Measurements from ENCODE around the gene TIGD7.

Gene TIGD7, protein sequence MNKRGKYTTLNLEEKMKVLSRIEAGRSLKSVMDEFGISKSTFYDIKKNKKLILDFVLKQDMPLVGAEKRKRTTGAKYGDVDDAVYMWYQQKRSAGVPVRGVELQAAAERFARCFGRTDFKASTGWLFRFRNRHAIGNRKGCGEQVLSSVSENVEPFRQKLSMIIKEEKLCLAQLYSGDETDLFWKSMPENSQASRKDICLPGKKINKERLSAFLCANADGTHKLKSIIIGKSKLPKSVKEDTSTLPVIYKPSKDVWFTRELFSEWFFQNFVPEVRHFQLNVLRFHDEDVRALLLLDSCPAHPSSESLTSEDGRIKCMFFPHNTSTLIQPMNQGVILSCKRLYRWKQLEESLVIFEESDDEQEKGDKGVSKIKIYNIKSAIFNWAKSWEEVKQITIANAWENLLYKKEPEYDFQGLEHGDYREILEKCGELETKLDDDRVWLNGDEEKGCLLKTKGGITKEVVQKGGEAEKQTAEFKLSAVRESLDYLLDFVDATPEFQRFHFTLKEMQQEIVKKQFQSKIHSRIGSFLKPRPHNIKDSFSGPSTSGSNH

DNA sequence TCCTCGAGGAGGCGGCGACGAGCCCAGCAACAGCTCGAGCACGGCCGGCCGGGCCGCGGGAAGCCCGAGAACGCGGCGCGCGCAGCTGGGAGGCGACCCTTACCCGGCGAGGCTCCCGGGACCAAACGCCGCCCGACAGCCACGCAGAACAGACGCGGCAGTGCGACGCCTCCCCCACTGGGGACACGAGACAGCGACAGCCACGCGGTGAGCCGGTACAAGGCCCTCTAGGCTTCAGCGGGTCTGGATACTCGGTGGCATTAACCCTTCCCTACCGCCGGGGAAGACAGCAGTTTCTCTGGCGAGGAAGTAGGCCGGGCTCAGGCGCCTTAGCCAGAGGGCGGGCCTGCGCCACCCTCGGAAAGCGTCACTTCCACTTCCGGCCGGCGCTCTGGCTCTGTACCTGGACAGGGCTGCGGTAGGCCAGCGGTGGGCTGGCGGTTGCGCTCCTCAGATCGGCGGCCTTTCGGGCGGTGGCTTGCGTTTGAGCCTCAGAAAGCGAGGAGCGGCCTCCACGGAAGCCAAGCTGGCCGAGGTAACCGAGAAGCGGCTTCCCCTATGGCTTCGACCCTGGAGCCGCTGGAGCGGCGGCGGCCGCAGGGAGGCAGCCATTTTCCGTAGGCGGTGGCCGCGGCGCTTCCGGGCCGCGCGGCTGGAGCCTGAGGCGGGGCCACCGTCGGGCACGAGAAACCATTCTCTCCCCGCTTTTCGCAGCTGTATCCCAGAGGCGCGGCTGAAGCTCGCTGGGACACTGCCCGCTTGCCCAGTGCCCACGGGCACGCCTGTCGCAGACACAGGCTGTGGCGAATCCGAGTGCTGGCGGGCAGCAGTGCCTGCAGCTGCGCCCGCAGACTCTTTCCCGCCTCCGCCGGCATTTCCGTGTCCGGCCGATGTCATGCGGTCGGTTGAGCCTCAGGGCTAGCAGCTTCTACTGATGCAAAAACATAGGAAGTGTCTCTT, at the start of gene TIGD7, which contains the start of gene ZNF75A:
TIGD7 (minus strand) TSS at position 322 of the 960 bp plus-strand sequence. CDS start 4,816 bp downstream, outside the sequence.
ZNF75A (plus strand) TSS at position 389 of the 960 bp plus-strand sequence. CDS start 2,932 bp downstream, outside the sequence.
- peaks cover 4% of the 10 kb centered on the region for H3K27me3 Mint-ChIP-seq (ENCODE audit: low read depth)
- no peaks in the 10 kb centered on the region for H3K4me1 Mint-ChIP-seq
- peak within 1 kb of the TSS; percentile 80 to 90 (median 86) for H3K4me3 Mint-ChIP-seq
- peak within 1 kb of the TSS; percentile 88 to 90 (median 90) for H3K27ac Mint-ChIP-seq
- TF ChIP-seq, protein P1, sequence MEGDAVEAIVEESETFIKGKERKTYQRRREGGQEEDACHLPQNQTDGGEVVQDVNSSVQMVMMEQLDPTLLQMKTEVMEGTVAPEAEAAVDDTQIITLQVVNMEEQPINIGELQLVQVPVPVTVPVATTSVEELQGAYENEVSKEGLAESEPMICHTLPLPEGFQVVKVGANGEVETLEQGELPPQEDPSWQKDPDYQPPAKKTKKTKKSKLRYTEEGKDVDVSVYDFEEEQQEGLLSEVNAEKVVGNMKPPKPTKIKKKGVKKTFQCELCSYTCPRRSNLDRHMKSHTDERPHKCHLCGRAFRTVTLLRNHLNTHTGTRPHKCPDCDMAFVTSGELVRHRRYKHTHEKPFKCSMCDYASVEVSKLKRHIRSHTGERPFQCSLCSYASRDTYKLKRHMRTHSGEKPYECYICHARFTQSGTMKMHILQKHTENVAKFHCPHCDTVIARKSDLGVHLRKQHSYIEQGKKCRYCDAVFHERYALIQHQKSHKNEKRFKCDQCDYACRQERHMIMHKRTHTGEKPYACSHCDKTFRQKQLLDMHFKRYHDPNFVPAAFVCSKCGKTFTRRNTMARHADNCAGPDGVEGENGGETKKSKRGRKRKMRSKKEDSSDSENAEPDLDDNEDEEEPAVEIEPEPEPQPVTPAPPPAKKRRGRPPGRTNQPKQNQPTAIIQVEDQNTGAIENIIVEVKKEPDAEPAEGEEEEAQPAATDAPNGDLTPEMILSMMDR (IDR thresholded peaks at IDR 0.05; ENCODE audit: unreplicated experiment in 3 of 3), result peak in 1 of 3 experiments; percentile 14
- H3K36me3 Mint-ChIP-seq (ENCODE audit: low read depth), result peaks cover 97% of the 10 kb centered on the region
- peaks cover 73% of the 10 kb centered on the region for H3K9me3 Mint-ChIP-seq

DNA sequence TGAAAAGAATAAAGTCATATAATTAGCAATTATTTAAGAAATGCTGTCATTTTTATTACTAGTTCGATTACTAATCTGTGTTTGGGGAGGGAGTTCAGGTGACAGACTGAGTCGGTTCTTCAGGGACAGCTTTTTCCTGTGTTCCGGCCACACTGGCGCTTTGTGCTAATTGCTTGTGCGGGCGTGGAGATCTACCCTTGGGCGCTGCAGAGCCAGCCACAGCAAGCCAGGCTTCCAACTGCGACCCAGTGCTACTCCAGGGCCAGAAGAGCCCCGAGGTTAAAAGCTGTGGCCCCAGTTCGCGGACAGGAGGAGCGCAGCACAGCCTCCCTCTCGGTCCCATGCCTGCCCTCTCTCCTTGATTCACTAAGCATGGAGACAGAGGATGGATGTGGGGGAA, 43.9 kb upstream of the TIGD7 start:
- H3K27ac Mint-ChIP-seq, result no peak overlapping the region
- peaks cover 9% of the 10 kb centered on the region for H3K9me3 Mint-ChIP-seq
- no peaks in the 10 kb centered on the region for H3K36me3 Mint-ChIP-seq (ENCODE audit: low read depth)
- TF ChIP-seq, protein P1 (IDR thresholded peaks at IDR 0.05; ENCODE audit: unreplicated experiment in 3 of 3), result no peak
- H3K27me3 Mint-ChIP-seq (ENCODE audit: low read depth), result peaks cover 6% of the 10 kb centered on the region
- H3K4me3 Mint-ChIP-seq, result no peak overlapping the region
- no peaks in the 10 kb centered on the region for H3K4me1 Mint-ChIP-seq

DNA sequence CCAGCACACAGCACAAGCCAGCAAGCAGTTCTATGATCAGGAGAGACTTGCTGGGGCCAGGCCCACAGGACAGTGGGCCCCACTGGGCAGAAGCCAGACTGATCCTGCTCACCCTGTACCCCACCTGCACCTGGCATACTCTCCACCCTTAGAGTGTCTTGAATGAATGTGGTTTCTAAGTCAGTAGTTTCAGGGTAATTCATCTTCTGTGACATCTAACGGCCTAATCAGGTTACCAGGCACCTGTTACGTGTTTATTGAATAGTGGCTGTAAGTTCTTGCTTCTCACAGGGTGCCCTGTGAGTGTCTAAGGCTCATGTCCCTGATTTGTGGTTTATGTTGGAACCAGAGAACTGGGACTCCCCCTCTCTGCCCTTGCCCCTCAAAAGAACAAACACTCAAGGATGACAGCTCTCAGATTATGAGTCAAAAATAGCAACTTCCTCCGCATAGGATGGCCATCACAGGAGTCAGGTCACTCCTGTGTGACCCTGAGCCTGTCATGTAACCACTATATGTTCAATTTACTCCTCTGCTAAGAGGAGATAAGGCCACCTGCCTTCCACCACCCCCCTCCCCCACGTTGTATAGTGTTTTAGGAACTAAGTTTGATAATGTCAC, 43.4 kb upstream of the TIGD7 start:
- no peaks in the 10 kb centered on the region for H3K4me1 Mint-ChIP-seq
- TF ChIP-seq, protein P1 (IDR thresholded peaks at IDR 0.05; ENCODE audit: unreplicated experiment in 3 of 3), result no peak
- peaks cover 11% of the 10 kb centered on the region for H3K9me3 Mint-ChIP-seq
- H3K27me3 Mint-ChIP-seq (ENCODE audit: low read depth), result peaks cover 6% of the 10 kb centered on the region
- H3K36me3 Mint-ChIP-seq (ENCODE audit: low read depth), result no peaks in the 10 kb centered on the region
- no peak overlapping the region for H3K27ac Mint-ChIP-seq
- H3K4me3 Mint-ChIP-seq, result no peak overlapping the region

DNA sequence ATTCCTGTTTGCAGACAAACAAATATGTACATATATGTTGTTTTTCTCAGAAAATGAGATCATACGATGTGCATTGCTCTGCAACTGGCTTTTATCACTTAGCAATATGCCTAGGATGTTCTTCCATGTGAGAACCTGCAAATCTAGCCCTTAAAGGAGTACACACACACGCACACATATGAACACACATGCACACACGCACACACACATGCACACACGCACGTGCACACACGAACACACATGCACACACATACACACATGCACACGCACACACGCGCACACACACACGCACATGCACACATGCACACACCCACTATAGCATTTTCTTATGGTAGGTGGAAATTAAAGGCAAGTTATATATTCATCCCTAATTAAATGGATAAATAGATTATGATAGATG, 42.4 kb upstream of the TIGD7 start:
- H3K9me3 Mint-ChIP-seq, result peaks cover 11% of the 10 kb centered on the region
- TF ChIP-seq, protein P1 (IDR thresholded peaks at IDR 0.05; ENCODE audit: unreplicated experiment in 3 of 3), result no peak
- no peaks in the 10 kb centered on the region for H3K36me3 Mint-ChIP-seq (ENCODE audit: low read depth)
- peaks cover 6% of the 10 kb centered on the region for H3K27me3 Mint-ChIP-seq (ENCODE audit: low read depth)
- H3K4me1 Mint-ChIP-seq, result no peaks in the 10 kb centered on the region
- H3K4me3 Mint-ChIP-seq, result no peak overlapping the region
- no peak overlapping the region for H3K27ac Mint-ChIP-seq

DNA sequence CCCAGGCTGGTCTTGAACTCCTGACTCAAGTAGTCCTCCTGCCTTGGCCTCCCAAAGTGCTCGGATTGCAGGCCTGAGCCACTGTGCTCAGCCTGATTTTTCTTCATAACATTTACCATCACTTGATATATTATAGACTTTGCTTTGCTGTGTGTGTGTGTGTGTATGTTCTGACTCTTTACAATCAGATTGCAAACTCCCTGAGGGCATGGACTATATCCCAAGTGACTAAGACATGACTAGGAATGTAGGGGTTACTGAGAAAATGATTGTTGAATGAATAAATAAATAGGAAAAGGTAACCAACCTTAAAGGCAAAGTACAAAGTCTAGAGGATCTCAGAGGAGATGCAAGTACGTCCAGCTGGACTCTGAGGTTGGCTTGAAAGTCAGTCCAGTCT, 40.8 kb upstream of the TIGD7 start:
- Mint-ChIP-seq H3K27me3 (ENCODE audit: low read depth) (peaks cover 6% of the 10 kb centered on the region), H3K27ac (no peak overlapping the region), H3K4me1 (no peaks in the 10 kb centered on the region), H3K4me3 (no peak overlapping the region), H3K36me3 (ENCODE audit: low read depth) (no peaks in the 10 kb centered on the region), H3K9me3 (peaks cover 11% of the 10 kb centered on the region)
- TF ChIP-seq, protein P1 (IDR thresholded peaks at IDR 0.05; ENCODE audit: unreplicated experiment in 3 of 3), result no peak
